ENCODE measurements around the gene DEPP1. TPM values are rescaled to one million over a fixed set of nuclear protein-coding genes. Genes with fewer than 3 reads are reported as not detected.

DEPP1 gene
- polyA plus RNA-seq, 1 donor from 2014 or later = 4.3 TPM

- peak overlapping the region; percentile 53 for H2AFZ ChIP-seq (ENCODE audit: low read depth, low read length)
- no peaks in the 10 kb centered on the region for H3K79me2 ChIP-seq (replicated peaks; ENCODE audit: insufficient read depth, low read length)
- no peaks in the 10 kb centered on the region for H3F3A ChIP-seq (ENCODE audit: insufficient read depth, low read length, poor library complexity, severe bottlenecking)
- no peaks in the 10 kb centered on the region for H3K9me2 ChIP-seq (ENCODE audit: insufficient read depth, low read length)
- no peaks in the 10 kb centered on the region for H4K20me1 ChIP-seq (ENCODE audit: insufficient read depth)
- no peak for TF ChIP-seq RAD21 (conservative IDR thresholded peaks at IDR 0.05)
- TF ChIP-seq EZH2 (IDR thresholded peaks at IDR 0.05; ENCODE audit: borderline replicate concordance, insufficient read depth, low read length, poor library complexity, severe bottlenecking) = no peak
- TF ChIP-seq TAF1 (IDR thresholded peaks at IDR 0.05; ENCODE audit: low read depth) = no peak
- no peak for TF ChIP-seq POLR2AphosphoS5 (IDR thresholded peaks at IDR 0.05)
- TF ChIP-seq SMC3 (conservative IDR thresholded peaks at IDR 0.05; ENCODE audit: poor library complexity) = no peak
- TF ChIP-seq REST (IDR thresholded peaks at IDR 0.05; ENCODE audit: borderline replicate concordance) = no peak
- TF ChIP-seq EP300 (conservative IDR thresholded peaks at IDR 0.05; ENCODE audit: poor library complexity, severe bottlenecking) = no peak
- TF ChIP-seq CTCF (IDR thresholded peaks at IDR 0.05; ENCODE audit: poor library complexity, severe bottlenecking) = no peak
- TF ChIP-seq MXI1 (conservative IDR thresholded peaks at IDR 0.05; ENCODE audit: poor library complexity, severe bottlenecking) = no peak
- H3K4me2 ChIP-seq (ENCODE audit: low read length) = peak overlapping the region; percentile 42
- peak overlapping the region; percentile 79 for H3K27ac ChIP-seq (ENCODE audit: low read length)
- no peaks in the 10 kb centered on the region for H3K27me3 ChIP-seq (ENCODE audit: insufficient read depth, low read depth, low read length)
- peak overlapping the region; percentile 65 for H3K9ac ChIP-seq (ENCODE audit: low read length)
- no peaks in the 10 kb centered on the region for H3K9me3 ChIP-seq (ENCODE audit: low read length)
- peak overlapping the region; percentile 60 for H3K4me3 ChIP-seq (ENCODE audit: low read length)
- H3K36me3 ChIP-seq (ENCODE audit: insufficient read depth, low read length) = no peaks in the 10 kb centered on the region
Measured at GRCh38 chr10:44979281-44980191, 927 bp upstream of the DEPP1 start.

- no peaks in the 10 kb centered on the region for H3K36me3 ChIP-seq (ENCODE audit: insufficient read depth, low read length)
- H3K9me3 ChIP-seq (ENCODE audit: low read length) = no peaks in the 10 kb centered on the region
- peak overlapping the region; percentile 65 for H3K9ac ChIP-seq (ENCODE audit: low read length)
- H3K79me2 ChIP-seq (replicated peaks; ENCODE audit: insufficient read depth, low read length) = no peaks in the 10 kb centered on the region
- H3F3A ChIP-seq (ENCODE audit: insufficient read depth, low read length, poor library complexity, severe bottlenecking) = no peaks in the 10 kb centered on the region
- peak overlapping the region; percentile 79 for H3K27ac ChIP-seq (ENCODE audit: low read length)
- H3K4me2 ChIP-seq (ENCODE audit: low read length) = peak overlapping the region; percentile 77
- H3K9me2 ChIP-seq (ENCODE audit: insufficient read depth, low read length) = no peaks in the 10 kb centered on the region
- peak overlapping the region; percentile 60 for H3K4me3 ChIP-seq (ENCODE audit: low read length)
- TF ChIP-seq EZH2 (IDR thresholded peaks at IDR 0.05; ENCODE audit: borderline replicate concordance, insufficient read depth, low read length, poor library complexity, severe bottlenecking) (no peak), REST (IDR thresholded peaks at IDR 0.05; ENCODE audit: borderline replicate concordance) (no peak), POLR2AphosphoS5 (IDR thresholded peaks at IDR 0.05) (no peak), RAD21 (conservative IDR thresholded peaks at IDR 0.05) (no peak), TAF1 (IDR thresholded peaks at IDR 0.05; ENCODE audit: low read depth) (no peak), CTCF (IDR thresholded peaks at IDR 0.05; ENCODE audit: poor library complexity, severe bottlenecking) (no peak), SMC3 (conservative IDR thresholded peaks at IDR 0.05; ENCODE audit: poor library complexity) (no peak), MXI1 (conservative IDR thresholded peaks at IDR 0.05; ENCODE audit: poor library complexity, severe bottlenecking) (no peak), EP300 (conservative IDR thresholded peaks at IDR 0.05; ENCODE audit: poor library complexity, severe bottlenecking) (no peak)
- H2AFZ ChIP-seq (ENCODE audit: low read depth, low read length) = peak overlapping the region; percentile 17
- H3K27me3 ChIP-seq (ENCODE audit: insufficient read depth, low read depth, low read length) = no peaks in the 10 kb centered on the region
- H4K20me1 ChIP-seq (ENCODE audit: insufficient read depth) = no peaks in the 10 kb centered on the region
Measured at GRCh38 chr10:44978213-44978569, 418 bp downstream of the DEPP1 start.
